Esophagus muscularis mucosa (tissue), 4 donors: ENCODE data around the gene POTEF. TPM values are rescaled to one million over a fixed set of nuclear protein-coding genes. Genes with fewer than 3 reads are reported as not detected.
"Not testable (repeated sequence)": the region's sequence is repeated elsewhere in the genome, so short reads cannot be mapped to it uniquely, and the experiment has no call there.

Source experiments
- DNase-seq: peaks from one replicate; pipeline ENCODE4 v3.0.0-alpha.2; 2017; ENCODE audit errors: extremely low spot score
- H3K27ac ChIP-seq, 4 donors: fragments of 200-600 bp; sonication (generic); replicated peaks in 1 of 4; 1 replicate in 3 of 4; 2 replicates in 1 of 4; pipeline ENCODE4 v1.5.1; 2016 to 2019; ENCODE audit warnings: mild to moderate bottlenecking in 1 of 4
- H3K27me3 ChIP-seq, 4 donors: fragments of 200-600 bp; sonication (generic); one replicate each; pipeline versions ENCODE4 v1.5.1 to v1.6.0; 2016 to 2019
- H3K36me3 ChIP-seq, 4 donors: fragments of 200-600 bp; sonication (generic); one replicate each; pipeline ENCODE4 v1.5.1; 2016 to 2019
- H3K4me1 ChIP-seq, 4 donors: fragments of 200-600 bp; sonication (generic); one replicate each; pipeline ENCODE4 v1.5.1; 2016 to 2019
- H3K4me3 ChIP-seq, 4 donors: fragments of 200-600 bp; sonication (generic); 1 replicate in 2 of 4; 2 replicates in 2 of 4; pipeline ENCODE4 v1.5.1; 2016 to 2019; ENCODE audit warnings: mild to moderate bottlenecking in 4 of 4, moderate library complexity in 1 of 4
- H3K9me3 ChIP-seq, 4 donors: fragments of 200-600 bp; sonication (generic); 1 replicate in 3 of 4; 2 replicates in 1 of 4; pipeline ENCODE4 v1.5.1; 2016 to 2019
- WGBS: methylation state at CpG from one replicate; pipeline ENCODE4 v1.1.5; 2018; 5-methylcytosine and 5-hydroxymethylcytosine counted together
- intact Hi-C: fragments of 100-400 bp; cut with DNase I; formaldehyde crosslinking; loops from one replicate; pipeline ENCODE4 v1.15.1; 2023
- total RNA-seq, 4 donors: library from RNA; depleted of rRNA; stranded (reverse); fragments of >200 nt; gene quantifications; one replicate each; pipeline versions ENCODE4 v1.1.0 to v1.2.1, GENCODE V29; 2016

The POTEF gene
- total RNA-seq, 4 donors from 2014 or later = not detected

- Histone ChIP-seq H3K4me1 (peaks cover 0 to 17% (median 16%) of the 10 kb centered on the region in 4 donors), H3K27me3 (peaks cover 0 to 13% (median 0%) of the 10 kb centered on the region in 4 donors)
- H3K27ac ChIP-seq, H3K4me3 ChIP-seq, intact Hi-C loops, H3K36me3 ChIP-seq, DNase-seq, H3K9me3 ChIP-seq: not testable (repeated sequence)
- no CpG with 5 or more reads among the region's 22 CpGs for WGBS
Observed at GRCh38 chr2:130141645-130142370, 12.8 kb upstream of the POTEF start.

GRCh38 chr2:130141002-130141401, 12.0 kb upstream of the POTEF start:
- H3K9me3 ChIP-seq, H3K36me3 ChIP-seq, H3K4me3 ChIP-seq, intact Hi-C loops, DNase-seq, H3K27ac ChIP-seq: not testable (repeated sequence)
- peaks cover 0 to 17% (median 16%) of the 10 kb centered on the region in 4 donors for H3K4me1 ChIP-seq
- peaks cover 0 to 13% (median 0%) of the 10 kb centered on the region in 4 donors for H3K27me3 ChIP-seq
- no CpG with 5 or more reads among the region's 6 CpGs for WGBS

GRCh38 chr2:130140516-130140915, 11.5 kb upstream of the POTEF start:
- intact Hi-C loops = not testable (repeated sequence)

GRCh38 chr2:130139331-130140280, 10.6 kb upstream of the POTEF start:
- H3K36me3 ChIP-seq, H3K4me3 ChIP-seq, H3K27ac ChIP-seq, H3K9me3 ChIP-seq, DNase-seq, intact Hi-C loops: not testable (repeated sequence)
- peaks cover 0 to 13% (median 0%) of the 10 kb centered on the region in 4 donors for H3K27me3 ChIP-seq
- peaks cover 0 to 11% (median 10%) of the 10 kb centered on the region in 4 donors for H3K4me1 ChIP-seq
- 86% methylated on average over 21 of the region's 30 CpGs for WGBS

More at GRCh38 chr2:130140516-130140915, 11.5 kb upstream of the POTEF start:
- H3K4me1 ChIP-seq = peaks cover 0 to 16% (median 15%) of the 10 kb centered on the region in 4 donors
- not testable (repeated sequence) for H3K27ac ChIP-seq, H3K9me3 ChIP-seq, DNase-seq, H3K4me3 ChIP-seq, H3K36me3 ChIP-seq
- no CpG with 5 or more reads among the region's 7 CpGs for WGBS
- H3K27me3 ChIP-seq = peaks cover 0 to 13% (median 0%) of the 10 kb centered on the region in 4 donors

- H3K4me3 ChIP-seq, H3K27ac ChIP-seq, H3K9me3 ChIP-seq, H3K36me3 ChIP-seq, intact Hi-C loops, H3K4me1 ChIP-seq, DNase-seq: not testable (repeated sequence)
- 100% methylated on average over 1 of the region's 15 CpGs for WGBS
- H3K27me3 ChIP-seq = peaks cover 0 to 10% (median 0%) of the 10 kb centered on the region in 4 donors
Observed at GRCh38 chr2:130138841-130139251, 9.8 kb upstream of the POTEF start.

- H3K27ac ChIP-seq, DNase-seq, H3K4me3 ChIP-seq, intact Hi-C loops, H3K27me3 ChIP-seq, H3K4me1 ChIP-seq, H3K36me3 ChIP-seq, H3K9me3 ChIP-seq: not testable (repeated sequence)
- 85% methylated on average over 8 of the region's 13 CpGs for WGBS
Observed at GRCh38 chr2:130138326-130138725, 9.3 kb upstream of the POTEF start.

GRCh38 chr2:130137118-130137517, 8.1 kb upstream of the POTEF start:
- H3K9me3 ChIP-seq, H3K36me3 ChIP-seq, H3K4me3 ChIP-seq, H3K27ac ChIP-seq, intact Hi-C loops, H3K27me3 ChIP-seq, H3K4me1 ChIP-seq: not testable (repeated sequence)
- WGBS = 60% methylated on average over 1 of the region's 5 CpGs
- peak; percentile 74 for DNase-seq

GRCh38 chr2:130136546-130136945, 7.5 kb upstream of the POTEF start:
- no CpG with 5 or more reads among the region's 10 CpGs for WGBS
- H3K36me3 ChIP-seq, H3K4me1 ChIP-seq, H3K9me3 ChIP-seq, H3K4me3 ChIP-seq, DNase-seq, intact Hi-C loops, H3K27me3 ChIP-seq, H3K27ac ChIP-seq: not testable (repeated sequence)
